DOHH2 (cell line): Measurements from ENCODE around the gene PRKN.

Experiments
- H3F3A ChIP-seq: fragments of 200-600 bp; sonication (generic), shearing (Covaris generic); 2 replicates; pipeline ENCODE4 v1.6.0; 2016; ENCODE audit warnings: antibody characterized with exemption, mild to moderate bottlenecking; ENCODE audit not compliant: control insufficient read depth, insufficient read depth
- H3K27ac ChIP-seq: fragments of 200-600 bp; sonication (generic); 2 replicates; pipeline ENCODE4 v1.5.1; 2014; ENCODE audit warnings: low read depth, mild to moderate bottlenecking, low read length, moderate library complexity
- H3K27me3 ChIP-seq: fragments of 200-600 bp; sonication (generic); 2 replicates; pipeline ENCODE4 v1.6.1; 2014; ENCODE audit warnings: mild to moderate bottlenecking, low read length, mixed read lengths; ENCODE audit not compliant: control insufficient read depth
- H3K36me3 ChIP-seq: fragments of 200-600 bp; sonication (generic); 2 replicates; pipeline ENCODE4 v1.6.1; 2014; ENCODE audit warnings: mild to moderate bottlenecking, low read length, moderate library complexity, mixed read lengths; ENCODE audit not compliant: control insufficient read depth
- H3K4me1 ChIP-seq: fragments of 200-600 bp; sonication (generic); 2 replicates; pipeline ENCODE4 v1.6.1; 2014; ENCODE audit warnings: mild to moderate bottlenecking, low read length, mixed read lengths; ENCODE audit not compliant: control insufficient read depth
- H3K4me2 ChIP-seq: fragments of 200-600 bp; sonication (generic); 2 replicates; pipeline ENCODE4 v1.6.0; 2014; ENCODE audit warnings: mild to moderate bottlenecking, low read length, moderate library complexity
- H3K4me3 ChIP-seq: fragments of 200-600 bp; sonication (generic); 2 replicates; pipeline ENCODE4 v1.5.1; 2014; ENCODE audit warnings: mild to moderate bottlenecking, low read length, mixed read lengths
- H3K79me2 ChIP-seq: fragments of 200-600 bp; sonication (generic); 2 replicates; pipeline ENCODE4 v1.6.1; 2014; ENCODE audit warnings: mild to moderate bottlenecking, low read length, mixed read lengths; ENCODE audit not compliant: control insufficient read depth
- H3K9me2 ChIP-seq: fragments of 200-600 bp; sonication (generic); replicated peaks from 2 replicates; pipeline ENCODE4 v1.6.1; 2014; ENCODE audit warnings: mild to moderate bottlenecking, low read length, mixed read lengths; ENCODE audit not compliant: control insufficient read depth
- H3K9me3 ChIP-seq: fragments of 200-600 bp; sonication (generic); 2 replicates; pipeline ENCODE4 v1.6.1; 2014; ENCODE audit warnings: antibody characterized with exemption, low read length, mixed read lengths; ENCODE audit not compliant: control insufficient read depth, insufficient read depth
- H4K20me1 ChIP-seq: fragments of 200-600 bp; sonication (generic); 2 replicates; pipeline ENCODE4 v1.6.0; 2014; ENCODE audit warnings: low read depth, mild to moderate bottlenecking, antibody characterized with exemption, low read length, moderate library complexity; ENCODE audit not compliant: control insufficient read depth, insufficient read depth
- CTCF ChIP-seq: fragments of 200-600 bp; sonication (generic); IDR thresholded peaks from one replicate; pipeline ENCODE4 v1.5.1; 2014; ENCODE audit warnings: antibody characterized with exemption, mild to moderate bottlenecking, low read depth, low read length; ENCODE audit not compliant: poor library complexity, severe bottlenecking
- EZH2phosphoT487 ChIP-seq: fragments of 200-600 bp; sonication (generic); IDR thresholded peaks from 2 replicates; pipeline ENCODE4 v1.6.1; 2017; ENCODE audit warnings: borderline replicate concordance, mild to moderate bottlenecking, antibody characterized with exemption, low read length, moderate library complexity, mixed read lengths

PRKN gene

GRCh38 chr6:161459008-161459615, 1268.5 kb downstream of the PRKN start:
- Histone ChIP-seq H3K27me3 (no peaks in the 10 kb centered on the region), H3K4me3 (no peak overlapping the region), H3F3A (no peaks in the 10 kb centered on the region), H3K9me3 (no peaks in the 10 kb centered on the region), H3K4me2 (no peak overlapping the region), H4K20me1 (no peaks in the 10 kb centered on the region), H3K27ac (no peak overlapping the region), H3K9me2 (no peaks in the 10 kb centered on the region), H3K36me3 (no peaks in the 10 kb centered on the region), H3K4me1 (no peaks in the 10 kb centered on the region), H3K79me2 (no peaks in the 10 kb centered on the region)
- TF ChIP-seq EZH2phosphoT487 (no peak), CTCF (no peak)

- Histone ChIP-seq H3K4me3 (no peak overlapping the region), H3F3A (no peaks in the 10 kb centered on the region), H3K4me1 (no peaks in the 10 kb centered on the region), H3K9me2 (no peaks in the 10 kb centered on the region), H3K27me3 (no peaks in the 10 kb centered on the region), H4K20me1 (no peaks in the 10 kb centered on the region), H3K9me3 (no peaks in the 10 kb centered on the region), H3K27ac (no peak overlapping the region), H3K79me2 (no peaks in the 10 kb centered on the region), H3K4me2 (no peak overlapping the region), H3K36me3 (no peaks in the 10 kb centered on the region)
- TF ChIP-seq CTCF (no peak), EZH2phosphoT487 (no peak)
Measured at GRCh38 chr6:161458201-161458951, 1269.2 kb downstream of the PRKN start.

GRCh38 chr6:161455848-161456247, 1271.7 kb downstream of the PRKN start:
- Histone ChIP-seq H3F3A (no peaks in the 10 kb centered on the region), H3K27ac (no peak overlapping the region), H4K20me1 (no peaks in the 10 kb centered on the region), H3K27me3 (no peaks in the 10 kb centered on the region), H3K36me3 (no peaks in the 10 kb centered on the region), H3K9me3 (no peaks in the 10 kb centered on the region), H3K4me1 (no peaks in the 10 kb centered on the region), H3K79me2 (no peaks in the 10 kb centered on the region), H3K9me2 (no peaks in the 10 kb centered on the region), H3K4me3 (no peak overlapping the region), H3K4me2 (no peak overlapping the region)
- TF ChIP-seq CTCF (no peak), EZH2phosphoT487 (no peak)
